BJ (cell line): ENCODE data around the gene TLE2. TPM values are rescaled to one million over a fixed set of nuclear protein-coding genes. Genes with fewer than 3 reads are reported as not detected.

Experiments used
- CTCF ChIA-PET: fragments of 350-600 bp; formaldehyde crosslinking; extraction: SDS; loops from one replicate; lab custom pipeline; 2021; ENCODE audit warnings: antibody characterized with exemption, inconsistent platforms; lab: Yijun Ruan, JAX
- POLR2A ChIA-PET: fragments of 300-600 bp; sonication (Branson Sonifier 250); formaldehyde crosslinking; extraction: SDS; loops from one replicate; lab custom pipeline; 2021; ENCODE audit warnings: antibody characterized with exemption; lab: Charles Lee
- DNase-seq: peaks from one replicate; pipeline ENCODE4 v3.0.0-alpha.2; 2011; ENCODE audit warnings: low read depth
- H3K27me3 ChIP-seq: 2 replicates; pipeline ENCODE4 v1.6.0; 2011; ENCODE audit warnings: low read length; ENCODE audit not compliant: control insufficient read depth, insufficient read depth
- H3K36me3 ChIP-seq: 2 replicates; pipeline ENCODE4 v1.5.1; 2011; ENCODE audit warnings: low read length; ENCODE audit not compliant: control insufficient read depth, insufficient read depth
- H3K4me3 ChIP-seq: 2 replicates; pipeline ENCODE4 v1.5.1; 2011; ENCODE audit warnings: low read depth, mild to moderate bottlenecking, control low read depth, low read length
- polyA plus RNA-seq: library from polyadenylated mRNA; depleted of rRNA; stranded (reverse); fragments of >200 nt; gene quantifications from 2 replicates; pipeline ENCODE4 v1.2.3, GENCODE V29; 2011
- TF ChIP-seq, protein P1 (sequence below): IDR thresholded peaks from 2 replicates; pipeline ENCODE4 v1.5.1; 2011; ENCODE audit warnings: low read depth, mild to moderate bottlenecking, control low read depth, inconsistent platforms, low read length, moderate library complexity; ENCODE audit not compliant: insufficient read depth

Gene TLE2
- polyA plus RNA-seq, 1 experiment: 1.0 TPM

DNA sequence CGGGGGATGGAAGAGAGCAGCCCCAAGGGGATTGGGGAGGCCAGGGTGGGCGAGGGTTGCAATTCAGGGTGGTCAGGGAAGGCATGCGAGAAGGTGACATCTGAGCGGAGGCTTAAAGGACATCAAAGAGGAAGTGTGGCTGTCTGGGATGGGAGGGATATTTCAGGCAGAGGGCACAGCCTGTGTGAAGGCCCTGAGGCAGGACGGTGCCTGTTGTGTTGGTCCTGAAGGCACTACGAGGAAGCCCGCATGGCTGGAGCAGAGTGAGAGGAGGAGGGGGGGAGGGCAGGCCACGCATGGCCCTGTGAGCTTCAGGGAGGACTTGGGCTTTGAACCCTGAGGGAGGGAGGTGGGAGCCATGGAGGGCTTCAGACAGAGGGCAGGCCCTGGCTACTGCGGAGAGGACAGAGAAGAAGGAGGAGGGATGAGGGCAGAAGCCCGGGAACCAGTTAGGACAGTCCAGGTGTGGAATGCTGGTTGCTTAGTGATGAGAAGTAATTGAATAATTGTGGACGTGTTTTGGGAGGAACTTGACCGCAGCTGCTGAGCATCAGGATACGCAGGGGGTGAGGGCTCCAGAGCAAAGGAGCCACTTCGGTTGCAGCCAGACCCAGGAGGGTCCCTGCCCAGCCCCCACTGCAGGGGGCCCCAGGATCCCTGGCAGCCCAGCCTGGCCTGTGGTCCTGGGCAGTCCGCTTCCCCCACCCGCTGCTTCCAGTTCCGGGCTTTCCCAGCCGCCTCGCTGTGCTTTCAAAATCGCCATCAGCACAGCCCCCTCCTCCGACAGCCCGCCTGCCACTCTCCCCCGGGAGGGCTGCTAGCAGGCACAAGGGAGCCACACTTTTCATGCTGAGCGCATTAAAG, 45.5 kb downstream of the TLE2 start:
- Histone ChIP-seq H3K36me3 (no peaks in the 10 kb centered on the region), H3K27me3 (peaks cover 13% of the 10 kb centered on the region), H3K4me3 (peak overlapping the region; percentile 23)
- ChIA-PET POLR2A (interaction anchor here (0.5 kb wide), 1 partner anchor 40 kb away, joined by 4 read pairs; no protein-coding TSS in a partner anchor), CTCF (no interaction called here)
- TF ChIP-seq, protein P1, sequence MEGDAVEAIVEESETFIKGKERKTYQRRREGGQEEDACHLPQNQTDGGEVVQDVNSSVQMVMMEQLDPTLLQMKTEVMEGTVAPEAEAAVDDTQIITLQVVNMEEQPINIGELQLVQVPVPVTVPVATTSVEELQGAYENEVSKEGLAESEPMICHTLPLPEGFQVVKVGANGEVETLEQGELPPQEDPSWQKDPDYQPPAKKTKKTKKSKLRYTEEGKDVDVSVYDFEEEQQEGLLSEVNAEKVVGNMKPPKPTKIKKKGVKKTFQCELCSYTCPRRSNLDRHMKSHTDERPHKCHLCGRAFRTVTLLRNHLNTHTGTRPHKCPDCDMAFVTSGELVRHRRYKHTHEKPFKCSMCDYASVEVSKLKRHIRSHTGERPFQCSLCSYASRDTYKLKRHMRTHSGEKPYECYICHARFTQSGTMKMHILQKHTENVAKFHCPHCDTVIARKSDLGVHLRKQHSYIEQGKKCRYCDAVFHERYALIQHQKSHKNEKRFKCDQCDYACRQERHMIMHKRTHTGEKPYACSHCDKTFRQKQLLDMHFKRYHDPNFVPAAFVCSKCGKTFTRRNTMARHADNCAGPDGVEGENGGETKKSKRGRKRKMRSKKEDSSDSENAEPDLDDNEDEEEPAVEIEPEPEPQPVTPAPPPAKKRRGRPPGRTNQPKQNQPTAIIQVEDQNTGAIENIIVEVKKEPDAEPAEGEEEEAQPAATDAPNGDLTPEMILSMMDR: no peak
- DNase-seq: no peak

DNA sequence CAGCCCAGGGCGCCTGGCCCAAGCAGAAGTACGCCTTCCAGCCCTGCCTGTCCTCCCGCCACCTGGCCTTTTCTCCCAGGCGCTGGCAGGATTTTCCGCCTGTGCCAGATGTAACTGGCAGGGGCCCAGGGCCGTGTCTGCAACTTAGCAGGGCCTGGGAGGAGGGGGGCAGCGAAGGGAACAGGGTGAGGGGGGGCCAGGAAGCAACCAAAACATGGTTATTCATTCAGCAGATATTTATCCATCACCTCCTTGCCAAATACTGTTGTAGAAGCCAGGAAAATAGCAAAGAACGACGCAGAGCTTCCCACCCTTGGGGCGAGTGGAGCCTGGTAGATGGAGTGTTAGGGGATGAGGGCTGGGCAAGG, 46.1 kb downstream of the TLE2 start:
- ChIA-PET CTCF (no interaction called here), POLR2A (interaction anchor here (0.5 kb wide), 1 partner anchor 41 kb away, joined by 4 read pairs; no protein-coding TSS in a partner anchor)
- TF ChIP-seq, protein P1: no peak
- Histone ChIP-seq H3K4me3 (no peak overlapping the region), H3K36me3 (no peaks in the 10 kb centered on the region), H3K27me3 (peaks cover 13% of the 10 kb centered on the region)
- peak; percentile 51 for DNase-seq

DNA sequence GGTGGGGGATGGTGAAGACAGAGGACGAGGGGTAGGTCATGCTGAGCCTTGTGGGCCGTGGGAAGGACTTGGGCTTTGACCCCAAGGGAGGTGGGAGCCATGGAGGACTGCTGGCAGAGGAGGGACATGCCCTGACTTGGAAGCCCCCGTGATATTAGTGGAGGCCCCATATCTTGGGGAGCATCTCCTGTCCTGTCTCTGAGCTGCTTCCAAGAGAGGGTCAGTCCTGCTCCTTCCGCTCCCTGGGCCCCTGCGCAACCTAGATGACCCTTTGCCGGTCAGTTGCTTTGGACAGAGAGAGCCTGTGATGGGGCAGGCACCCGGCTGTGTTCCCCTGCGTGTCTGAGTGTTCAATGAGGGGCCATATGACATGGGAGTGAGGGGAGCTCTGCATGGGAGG, 46.5 kb downstream of the TLE2 start:
- H3K4me3 ChIP-seq: no peak overlapping the region

DNA sequence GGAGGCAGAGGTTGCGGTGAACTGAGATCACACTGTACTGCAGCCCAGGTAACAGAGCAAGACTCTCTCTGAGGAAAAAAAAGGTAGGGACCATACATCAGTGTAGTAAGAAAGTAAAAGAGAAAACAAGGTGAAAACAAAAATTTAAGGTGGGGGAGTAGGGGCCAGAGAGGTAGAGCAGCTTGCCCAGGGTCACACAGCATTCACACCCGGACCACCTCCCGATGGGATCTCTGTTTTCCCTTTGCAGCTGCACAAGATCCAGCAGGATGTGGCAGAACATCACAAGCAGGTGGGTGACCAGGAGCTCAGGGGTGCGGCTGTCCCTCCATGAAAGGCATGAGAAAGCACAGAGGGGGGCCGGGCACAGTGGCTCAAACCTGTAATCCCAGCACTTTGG, 47.2 kb downstream of the TLE2 start:
- H3K4me3 ChIP-seq: no peak overlapping the region
- DNase-seq: no peak
- TF ChIP-seq, protein P1: no peak
- ChIA-PET POLR2A (no interaction called here), CTCF (interaction anchor here (0.7 to 0.9 kb wide), 2 partner anchors 20 to 183 kb away, joined by 3 read pairs; no protein-coding TSS in a partner anchor)
- no peaks in the 10 kb centered on the region for H3K36me3 ChIP-seq
- peaks cover 5% of the 10 kb centered on the region for H3K27me3 ChIP-seq

More for the DNA sequence above, 46.5 kb downstream of the TLE2 start:
- ChIA-PET CTCF (interaction anchor here (0.7 to 0.9 kb wide), 2 partner anchors 20 to 182 kb away, joined by 3 read pairs; no protein-coding TSS in a partner anchor), POLR2A (no interaction called here)
- TF ChIP-seq, protein P1: no peak
- Histone ChIP-seq H3K36me3 (no peaks in the 10 kb centered on the region), H3K27me3 (peaks cover 10% of the 10 kb centered on the region)
- DNase-seq: no peak

DNA sequence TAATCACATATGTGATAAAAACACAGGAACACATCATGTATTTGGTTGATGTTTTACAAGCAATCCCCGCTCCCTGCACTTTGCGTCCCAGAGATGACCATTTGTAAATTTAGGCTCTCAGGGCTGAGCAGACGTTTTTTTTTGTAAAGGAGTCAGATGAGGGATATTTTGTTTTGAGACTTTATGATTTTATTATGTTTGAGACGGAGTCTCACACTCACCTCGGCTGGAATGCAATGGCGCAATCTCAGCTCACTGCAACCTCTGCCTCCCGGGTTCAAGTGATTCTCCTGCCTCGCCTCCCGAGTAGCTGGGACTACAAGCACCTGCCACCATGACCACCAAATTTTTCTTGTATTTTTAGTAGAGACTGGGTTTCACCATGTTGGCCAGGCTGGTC, 50.3 kb downstream of the TLE2 start:
- no peaks in the 10 kb centered on the region for H3K36me3 ChIP-seq
- no peak for DNase-seq
- H3K27me3 ChIP-seq: peaks cover 4% of the 10 kb centered on the region; the same call in 1 of the 2 replicates
- H3K4me3 ChIP-seq: no peak overlapping the region
- POLR2A ChIA-PET: no interaction called here
- TF ChIP-seq, protein P1: no peak
- CTCF ChIA-PET: interaction anchor here (1.4 kb wide), 1 partner anchor 10 kb away, joined by 5 read pairs; no protein-coding TSS in a partner anchor
